ENCODE data around the gene RNGTT. TPM values are rescaled to one million over a fixed set of nuclear protein-coding genes. Genes with fewer than 3 reads are reported as not detected.

Gene RNGTT
- total RNA-seq, 1 experiment from 2014 or later, result 19.4 TPM

GRCh38 chr6:88662653-88663174 is 300.7 kb downstream of the RNGTT start:
- Mint-ChIP-seq H3K27me3 (ENCODE audit: unreplicated experiment) (no peaks in the 10 kb centered on the region), H3K4me3 (ENCODE audit: low read depth, unreplicated experiment) (peak overlapping the region; percentile 66), H3K27ac (ENCODE audit: unreplicated experiment) (peak overlapping the region; percentile 54), H3K4me1 (ENCODE audit: low read depth, unreplicated experiment) (peaks cover 55% of the 10 kb centered on the region), H3K9me3 (ENCODE audit: low read depth, unreplicated experiment) (peaks cover 6% of the 10 kb centered on the region), H3K36me3 (ENCODE audit: insufficient read depth, unreplicated experiment) (peaks cover 12% of the 10 kb centered on the region)
- intact Hi-C loops (cut with micrococcal nuclease; ENCODE audit: unreplicated experiment), result no loop called here
- CTCF ChIA-PET, result no interaction called here
- no TSS peak for BruUV-seq (replicated peaks)
- TF ChIP-seq CTCF (IDR thresholded peaks at IDR 0.05; ENCODE audit: unreplicated experiment), result no peak
- DNase-seq, result peak; percentile 16

- peaks cover 6% of the 10 kb centered on the region for H3K9me3 Mint-ChIP-seq (ENCODE audit: low read depth, unreplicated experiment)
- H3K4me1 Mint-ChIP-seq (ENCODE audit: low read depth, unreplicated experiment), result peaks cover 55% of the 10 kb centered on the region
- H3K27ac Mint-ChIP-seq (ENCODE audit: unreplicated experiment), result peak overlapping the region; percentile 54
- BruUV-seq (replicated peaks), result no TSS peak
- H3K4me3 Mint-ChIP-seq (ENCODE audit: low read depth, unreplicated experiment), result peak overlapping the region; percentile 66
- DNase-seq, result peak; percentile 88
- CTCF ChIA-PET, result no interaction called here
- no peaks in the 10 kb centered on the region for H3K27me3 Mint-ChIP-seq (ENCODE audit: unreplicated experiment)
- no peak for TF ChIP-seq CTCF (IDR thresholded peaks at IDR 0.05; ENCODE audit: unreplicated experiment)
- peaks cover 12% of the 10 kb centered on the region for H3K36me3 Mint-ChIP-seq (ENCODE audit: insufficient read depth, unreplicated experiment)
- intact Hi-C loops (cut with micrococcal nuclease; ENCODE audit: unreplicated experiment), result no loop called here
Measured at GRCh38 chr6:88662163-88662580, 301.2 kb downstream of the RNGTT start.

GRCh38 chr6:88661136-88661535 is 302.3 kb downstream of the RNGTT start:
- Mint-ChIP-seq H3K36me3 (ENCODE audit: insufficient read depth, unreplicated experiment) (peaks cover 12% of the 10 kb centered on the region), H3K4me1 (ENCODE audit: low read depth, unreplicated experiment) (peaks cover 55% of the 10 kb centered on the region)

GRCh38 chr6:88655586-88655985 is 307.8 kb downstream of the RNGTT start:
- intact Hi-C loops (cut with micrococcal nuclease; ENCODE audit: unreplicated experiment), result no loop called here
- Mint-ChIP-seq H3K27ac (ENCODE audit: unreplicated experiment) (no peak overlapping the region), H3K4me1 (ENCODE audit: low read depth, unreplicated experiment) (peaks cover 19% of the 10 kb centered on the region), H3K4me3 (ENCODE audit: low read depth, unreplicated experiment) (no peak overlapping the region), H3K36me3 (ENCODE audit: insufficient read depth, unreplicated experiment) (no peaks in the 10 kb centered on the region), H3K27me3 (ENCODE audit: unreplicated experiment) (no peaks in the 10 kb centered on the region), H3K9me3 (ENCODE audit: low read depth, unreplicated experiment) (peaks cover 3% of the 10 kb centered on the region)
- CTCF ChIA-PET, result interaction anchor here (0.7 kb wide), 1 partner anchor 955 kb away, joined by 3 read pairs; no protein-coding TSS in a partner anchor
- no peak for TF ChIP-seq CTCF (IDR thresholded peaks at IDR 0.05; ENCODE audit: unreplicated experiment)
- BruUV-seq (replicated peaks), result no TSS peak
- no peak for DNase-seq

More at GRCh38 chr6:88661136-88661535, 302.3 kb downstream of the RNGTT start:
- intact Hi-C loops (cut with micrococcal nuclease; ENCODE audit: unreplicated experiment), result no loop called here
- no peaks in the 10 kb centered on the region for H3K27me3 Mint-ChIP-seq (ENCODE audit: unreplicated experiment)
- CTCF ChIA-PET, result no interaction called here
- DNase-seq, result no peak
- no peak for TF ChIP-seq CTCF (IDR thresholded peaks at IDR 0.05; ENCODE audit: unreplicated experiment)
- H3K4me3 Mint-ChIP-seq (ENCODE audit: low read depth, unreplicated experiment), result no peak overlapping the region
- BruUV-seq (replicated peaks), result no TSS peak
- H3K27ac Mint-ChIP-seq (ENCODE audit: unreplicated experiment), result peak overlapping the region; percentile 5
- peaks cover 6% of the 10 kb centered on the region for H3K9me3 Mint-ChIP-seq (ENCODE audit: low read depth, unreplicated experiment)
